KOPT-K1 (cell line): Measurements from ENCODE around the gene GLA.

Experiments used
- H3K27ac ChIP-seq: fragments of 200-600 bp; sonication (generic); 2 replicates; pipeline ENCODE4 v1.5.1; 2016; ENCODE audit warnings: antibody characterized with exemption, mild to moderate bottlenecking, low read depth, low read length; ENCODE audit not compliant: poor library complexity, severe bottlenecking
- H3K36me3 ChIP-seq: fragments of 200-600 bp; sonication (generic); 2 replicates; pipeline ENCODE4 v1.5.1; 2017; ENCODE audit warnings: antibody characterized with exemption, mild to moderate bottlenecking, low read length, moderate library complexity; ENCODE audit not compliant: insufficient read depth
- H3K9me3 ChIP-seq: fragments of 200-600 bp; sonication (generic); 2 replicates; pipeline ENCODE4 v1.5.1; 2017; ENCODE audit warnings: antibody characterized with exemption, low read length, mild to moderate bottlenecking; ENCODE audit not compliant: insufficient read depth, poor library complexity, severe bottlenecking

Gene GLA

GRCh38 chrX:101348452-101349192, 59.1 kb downstream of the GLA start, which contains the start of gene TIMM8A:
TSS of gene TIMM8A (minus strand) at chrX:101348742. CDS start at chrX:101348664, 78 bp downstream.
- Histone ChIP-seq H3K36me3 (peaks cover 32% of the 10 kb centered on the region), H3K9me3 (no peaks in the 10 kb centered on the region), H3K27ac (peak within 1 kb of the TSS; percentile 91)

DNA sequence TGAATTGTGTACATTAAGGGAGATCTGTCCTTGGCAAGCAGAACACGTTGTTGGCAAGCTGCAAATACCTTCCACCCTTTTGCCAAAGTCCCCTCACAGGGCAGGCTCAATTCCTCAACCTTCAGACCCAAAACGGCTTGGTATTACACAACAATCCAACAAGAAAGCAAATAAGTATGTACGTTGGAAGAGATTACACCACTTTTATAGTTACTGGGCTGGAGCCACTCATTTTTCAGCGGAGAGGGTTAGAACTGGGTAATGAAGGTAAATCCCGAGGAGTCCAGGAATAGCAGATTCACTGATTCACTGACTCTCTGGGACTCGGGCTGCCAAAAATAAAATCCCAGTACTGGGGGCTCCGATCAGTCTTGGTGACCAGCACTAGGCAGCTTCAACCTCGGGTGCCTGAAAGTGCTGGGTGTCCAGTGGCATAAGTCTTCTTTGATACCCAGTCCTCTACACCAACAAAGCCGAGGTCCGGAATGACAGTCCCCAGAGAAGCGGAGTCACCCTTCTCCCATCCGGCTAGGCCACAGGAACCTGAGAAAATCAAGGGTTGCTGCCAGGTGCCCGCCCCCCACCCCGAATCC, 59.8 kb downstream of the GLA start:
- peak overlapping the region; percentile 91 for H3K27ac ChIP-seq
- no peaks in the 10 kb centered on the region for H3K9me3 ChIP-seq
- H3K36me3 ChIP-seq = peaks cover 37% of the 10 kb centered on the region
